ENCODE results near the gene ZNF311. TPM values are rescaled to one million over a fixed set of nuclear protein-coding genes. Genes with fewer than 3 reads are reported as not detected.

The ZNF311 gene
- total and polyA plus RNA-seq, 2 of the 13 experiments (the other 11 are each of a cell fraction or from before 2014, with no cell fraction given): not detected

DNA sequence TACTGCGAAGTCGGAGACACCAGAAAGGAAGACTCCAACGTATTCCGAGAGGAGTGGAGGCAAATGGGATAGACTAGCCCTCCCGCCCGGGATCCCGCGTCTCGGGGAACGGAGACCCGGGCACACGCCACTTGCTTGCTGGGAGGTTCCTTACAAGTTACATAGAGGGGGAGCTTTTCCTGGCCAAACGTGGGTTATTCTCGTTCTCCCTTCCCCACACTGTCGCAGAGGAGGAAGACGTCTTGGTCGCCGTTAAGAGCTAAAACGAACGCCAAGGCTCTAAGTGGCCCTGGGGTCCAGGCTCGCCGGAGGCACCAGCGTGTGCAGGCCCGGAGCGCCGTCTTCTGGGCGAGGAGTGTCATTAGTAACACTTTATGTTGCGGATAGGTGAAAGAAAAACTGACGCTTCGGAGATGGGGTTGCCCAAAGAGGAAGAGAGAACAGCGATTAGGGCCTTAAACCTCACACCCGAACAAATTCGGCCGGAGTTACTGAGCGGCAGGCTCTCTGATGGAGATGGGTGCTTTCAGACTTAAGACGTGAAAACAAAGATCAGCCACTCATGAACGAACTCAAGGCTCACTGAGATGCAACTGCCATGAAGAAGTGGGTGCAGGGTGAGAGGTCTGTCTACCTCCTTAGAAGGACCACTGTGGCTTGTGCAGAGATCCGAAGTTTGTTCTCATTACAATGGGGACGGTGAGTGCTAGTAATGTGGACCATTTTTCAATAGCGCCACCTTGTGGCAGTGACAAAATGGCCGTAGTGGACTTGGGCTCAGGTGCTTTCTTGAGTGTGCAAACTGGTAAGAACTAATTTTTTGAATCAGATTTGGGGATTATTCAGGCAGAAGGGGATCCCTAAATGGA is 11.7 kb upstream of the ZNF311 start (continued):
- TF ChIP-seq, protein P1, sequence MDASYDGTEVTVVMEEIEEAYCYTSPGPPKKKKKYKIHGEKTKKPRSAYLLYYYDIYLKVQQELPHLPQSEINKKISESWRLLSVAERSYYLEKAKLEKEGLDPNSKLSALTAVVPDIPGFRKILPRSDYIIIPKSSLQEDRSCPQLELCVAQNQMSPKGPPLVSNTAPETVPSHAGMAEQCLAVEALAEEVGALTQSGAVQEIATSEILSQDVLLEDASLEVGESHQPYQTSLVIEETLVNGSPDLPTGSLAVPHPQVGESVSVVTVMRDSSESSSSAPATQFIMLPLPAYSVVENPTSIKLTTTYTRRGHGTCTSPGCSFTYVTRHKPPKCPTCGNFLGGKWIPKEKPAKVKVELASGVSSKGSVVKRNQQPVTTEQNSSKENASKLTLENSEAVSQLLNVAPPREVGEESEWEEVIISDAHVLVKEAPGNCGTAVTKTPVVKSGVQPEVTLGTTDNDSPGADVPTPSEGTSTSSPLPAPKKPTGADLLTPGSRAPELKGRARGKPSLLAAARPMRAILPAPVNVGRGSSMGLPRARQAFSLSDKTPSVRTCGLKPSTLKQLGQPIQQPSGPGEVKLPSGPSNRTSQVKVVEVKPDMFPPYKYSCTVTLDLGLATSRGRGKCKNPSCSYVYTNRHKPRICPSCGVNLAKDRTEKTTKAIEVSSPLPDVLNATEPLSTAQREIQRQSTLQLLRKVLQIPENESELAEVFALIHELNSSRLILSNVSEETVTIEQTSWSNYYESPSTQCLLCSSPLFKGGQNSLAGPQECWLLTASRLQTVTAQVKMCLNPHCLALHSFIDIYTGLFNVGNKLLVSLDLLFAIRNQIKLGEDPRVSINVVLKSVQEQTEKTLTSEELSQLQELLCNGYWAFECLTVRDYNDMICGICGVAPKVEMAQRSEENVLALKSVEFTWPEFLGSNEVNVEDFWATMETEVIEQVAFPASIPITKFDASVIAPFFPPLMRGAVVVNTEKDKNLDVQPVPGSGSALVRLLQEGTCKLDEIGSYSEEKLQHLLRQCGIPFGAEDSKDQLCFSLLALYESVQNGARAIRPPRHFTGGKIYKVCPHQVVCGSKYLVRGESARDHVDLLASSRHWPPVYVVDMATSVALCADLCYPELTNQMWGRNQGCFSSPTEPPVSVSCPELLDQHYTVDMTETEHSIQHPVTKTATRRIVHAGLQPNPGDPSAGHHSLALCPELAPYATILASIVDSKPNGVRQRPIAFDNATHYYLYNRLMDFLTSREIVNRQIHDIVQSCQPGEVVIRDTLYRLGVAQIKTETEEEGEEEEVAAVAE (CRISPR knock-in tag; IDR thresholded peaks at IDR 0.05; ENCODE audit: borderline replicate concordance): no peak; the same call in 1 of the 2 replicates
- no peak for TF ChIP-seq ZNF720 (CRISPR knock-in tag; IDR thresholded peaks at IDR 0.05)
- peak; percentile 76; the same call in 1 of the 2 replicates for TF ChIP-seq ZBTB7A (CRISPR knock-in tag; IDR thresholded peaks at IDR 0.05)
- TF ChIP-seq SNAPC2 (CRISPR knock-in tag; IDR thresholded peaks at IDR 0.05): no peak
- TF ChIP-seq GATAD2A (CRISPR knock-in tag; IDR thresholded peaks at IDR 0.05): no peak; the same call in 1 of the 2 replicates
- peak; percentile 49 for TF ChIP-seq ELF3 (CRISPR knock-in tag; IDR thresholded peaks at IDR 0.05)
- TF ChIP-seq SRSF1 (optimal IDR thresholded peaks at IDR 0.05; ENCODE audit: low read depth, low read length): no peak
- peak; percentile 70; the same call in 1 of the 2 replicates for TF ChIP-seq CHD4 (IDR thresholded peaks at IDR 0.05; ENCODE audit: borderline replicate concordance, low read length)
- TF ChIP-seq, protein P2, sequence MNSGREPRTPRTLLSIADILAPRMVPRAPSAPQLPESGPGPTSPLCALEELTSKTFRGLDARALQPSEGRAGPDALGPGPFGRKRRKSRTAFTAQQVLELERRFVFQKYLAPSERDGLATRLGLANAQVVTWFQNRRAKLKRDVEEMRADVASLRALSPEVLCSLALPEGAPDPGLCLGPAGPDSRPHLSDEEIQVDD (CRISPR knock-in tag; IDR thresholded peaks at IDR 0.05; ENCODE audit: borderline replicate concordance): no peak
- no peak for TF ChIP-seq PHF21A (CRISPR knock-in tag; IDR thresholded peaks at IDR 0.05)
- TF ChIP-seq, protein P3, sequence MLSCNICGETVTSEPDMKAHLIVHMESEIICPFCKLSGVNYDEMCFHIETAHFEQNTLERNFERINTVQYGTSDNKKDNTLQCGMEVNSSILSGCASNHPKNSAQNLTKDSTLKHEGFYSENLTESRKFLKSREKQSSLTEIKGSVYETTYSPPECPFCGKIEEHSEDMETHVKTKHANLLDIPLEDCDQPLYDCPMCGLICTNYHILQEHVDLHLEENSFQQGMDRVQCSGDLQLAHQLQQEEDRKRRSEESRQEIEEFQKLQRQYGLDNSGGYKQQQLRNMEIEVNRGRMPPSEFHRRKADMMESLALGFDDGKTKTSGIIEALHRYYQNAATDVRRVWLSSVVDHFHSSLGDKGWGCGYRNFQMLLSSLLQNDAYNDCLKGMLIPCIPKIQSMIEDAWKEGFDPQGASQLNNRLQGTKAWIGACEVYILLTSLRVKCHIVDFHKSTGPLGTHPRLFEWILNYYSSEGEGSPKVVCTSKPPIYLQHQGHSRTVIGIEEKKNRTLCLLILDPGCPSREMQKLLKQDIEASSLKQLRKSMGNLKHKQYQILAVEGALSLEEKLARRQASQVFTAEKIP (CRISPR knock-in tag; IDR thresholded peaks at IDR 0.05; ENCODE audit: borderline replicate concordance): no peak
- TF ChIP-seq SRF (IDR thresholded peaks at IDR 0.05; ENCODE audit: low read depth, low read length): no peak
- TF ChIP-seq ZNF773 (CRISPR knock-in tag; IDR thresholded peaks at IDR 0.05; ENCODE audit: borderline replicate concordance): peak; percentile 38; the same call in 1 of the 2 replicates
- no peak for TF ChIP-seq TRIM24 (CRISPR knock-in tag; IDR thresholded peaks at IDR 0.05)
- no peak for TF ChIP-seq ZFP82 (CRISPR knock-in tag; IDR thresholded peaks at IDR 0.05; ENCODE audit: borderline replicate concordance)
- TF ChIP-seq MIER2 (CRISPR knock-in tag; IDR thresholded peaks at IDR 0.05): peak; percentile 46; the same call in 1 of the 2 replicates
- TF ChIP-seq SIN3B (IDR thresholded peaks at IDR 0.05; ENCODE audit: low read length): no peak
- no peak for TF ChIP-seq MBD4 (IDR thresholded peaks at IDR 0.05; ENCODE audit: borderline replicate concordance, low read length)
- TF ChIP-seq HNRNPL (IDR thresholded peaks at IDR 0.05; ENCODE audit: low read depth, low read length): no peak
- TF ChIP-seq, protein P4, sequence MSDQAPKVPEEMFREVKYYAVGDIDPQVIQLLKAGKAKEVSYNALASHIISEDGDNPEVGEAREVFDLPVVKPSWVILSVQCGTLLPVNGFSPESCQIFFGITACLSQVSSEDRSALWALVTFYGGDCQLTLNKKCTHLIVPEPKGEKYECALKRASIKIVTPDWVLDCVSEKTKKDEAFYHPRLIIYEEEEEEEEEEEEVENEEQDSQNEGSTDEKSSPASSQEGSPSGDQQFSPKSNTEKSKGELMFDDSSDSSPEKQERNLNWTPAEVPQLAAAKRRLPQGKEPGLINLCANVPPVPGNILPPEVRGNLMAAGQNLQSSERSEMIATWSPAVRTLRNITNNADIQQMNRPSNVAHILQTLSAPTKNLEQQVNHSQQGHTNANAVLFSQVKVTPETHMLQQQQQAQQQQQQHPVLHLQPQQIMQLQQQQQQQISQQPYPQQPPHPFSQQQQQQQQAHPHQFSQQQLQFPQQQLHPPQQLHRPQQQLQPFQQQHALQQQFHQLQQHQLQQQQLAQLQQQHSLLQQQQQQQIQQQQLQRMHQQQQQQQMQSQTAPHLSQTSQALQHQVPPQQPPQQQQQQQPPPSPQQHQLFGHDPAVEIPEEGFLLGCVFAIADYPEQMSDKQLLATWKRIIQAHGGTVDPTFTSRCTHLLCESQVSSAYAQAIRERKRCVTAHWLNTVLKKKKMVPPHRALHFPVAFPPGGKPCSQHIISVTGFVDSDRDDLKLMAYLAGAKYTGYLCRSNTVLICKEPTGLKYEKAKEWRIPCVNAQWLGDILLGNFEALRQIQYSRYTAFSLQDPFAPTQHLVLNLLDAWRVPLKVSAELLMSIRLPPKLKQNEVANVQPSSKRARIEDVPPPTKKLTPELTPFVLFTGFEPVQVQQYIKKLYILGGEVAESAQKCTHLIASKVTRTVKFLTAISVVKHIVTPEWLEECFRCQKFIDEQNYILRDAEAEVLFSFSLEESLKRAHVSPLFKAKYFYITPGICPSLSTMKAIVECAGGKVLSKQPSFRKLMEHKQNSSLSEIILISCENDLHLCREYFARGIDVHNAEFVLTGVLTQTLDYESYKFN (CRISPR knock-in tag; conservative IDR thresholded peaks at IDR 0.05): no peak
